T-helper 2 cell treated with Interferon-gamma antibody and Interleukin-4, amounts not matched to agents 5 μg/mL and 100 μg/mL, for 36 hours (primary cell): ENCODE results near the gene NFILZ.
A peak's percentile ranks its signal among the peaks of the same experiment; 100 is the strongest.

Experiments
- DNase-seq: peaks from one replicate; pipeline ENCODE4 v3.0.0; 2021; ENCODE audit warnings: low spot score
- H3K27ac Mint-ChIP-seq: one replicate; pipeline ENCODE4 v1.8.0; 2021; ENCODE audit warnings: mild to moderate bottlenecking, mixed read lengths
- H3K27me3 Mint-ChIP-seq: one replicate; pipeline ENCODE4 v1.8.0; 2021; ENCODE audit warnings: low read depth, mixed read lengths
- H3K36me3 Mint-ChIP-seq: one replicate; pipeline ENCODE4 v1.8.0; 2021; ENCODE audit warnings: low read depth, mixed read lengths
- H3K4me1 Mint-ChIP-seq: one replicate; pipeline ENCODE4 v1.8.0; 2021; ENCODE audit warnings: low read depth, mixed read lengths
- H3K4me3 Mint-ChIP-seq: one replicate; pipeline ENCODE4 v1.8.0; 2022; ENCODE audit warnings: mild to moderate bottlenecking, moderate library complexity, mixed read lengths
- H3K9me3 Mint-ChIP-seq: one replicate; pipeline ENCODE4 v1.8.0; 2021; ENCODE audit warnings: mixed read lengths

The NFILZ gene

GRCh38 chr19:8605514-8605913 is 24.9 kb upstream of the NFILZ start:
- Mint-ChIP-seq H3K27me3 (peaks cover 16% of the 10 kb centered on the region), H3K36me3 (peaks cover 1% of the 10 kb centered on the region), H3K27ac (no peak overlapping the region), H3K9me3 (peaks cover 3% of the 10 kb centered on the region), H3K4me1 (peaks cover 9% of the 10 kb centered on the region), H3K4me3 (no peak overlapping the region)
- DNase-seq, result no peak

GRCh38 chr19:8607386-8607785 is 23.0 kb upstream of the NFILZ start:
- peaks cover 3% of the 10 kb centered on the region for H3K9me3 Mint-ChIP-seq
- no peak for DNase-seq
- H3K27me3 Mint-ChIP-seq, result peaks cover 20% of the 10 kb centered on the region
- peaks cover 9% of the 10 kb centered on the region for H3K4me1 Mint-ChIP-seq
- peaks cover 1% of the 10 kb centered on the region for H3K36me3 Mint-ChIP-seq
- H3K4me3 Mint-ChIP-seq, result no peak overlapping the region
- H3K27ac Mint-ChIP-seq, result no peak overlapping the region

- H3K4me1 Mint-ChIP-seq, result peaks cover 9% of the 10 kb centered on the region
- H3K27me3 Mint-ChIP-seq, result peaks cover 20% of the 10 kb centered on the region
- peak overlapping the region; percentile 28 for H3K4me3 Mint-ChIP-seq
- H3K27ac Mint-ChIP-seq, result no peak overlapping the region
- H3K36me3 Mint-ChIP-seq, result peaks cover 1% of the 10 kb centered on the region
- H3K9me3 Mint-ChIP-seq, result peaks cover 3% of the 10 kb centered on the region
- DNase-seq, result no peak
These were observed 21.5 kb upstream of the NFILZ start for GRCh38 chr19:8608941-8609278.

- H3K9me3 Mint-ChIP-seq, result peaks cover 3% of the 10 kb centered on the region
- no peak overlapping the region for H3K27ac Mint-ChIP-seq
- H3K27me3 Mint-ChIP-seq, result peaks cover 20% of the 10 kb centered on the region
- no peak for DNase-seq
- H3K4me1 Mint-ChIP-seq, result peaks cover 9% of the 10 kb centered on the region
- H3K36me3 Mint-ChIP-seq, result peaks cover 1% of the 10 kb centered on the region
- peak overlapping the region; percentile 83 for H3K4me3 Mint-ChIP-seq
These were observed 21.0 kb upstream of the NFILZ start for GRCh38 chr19:8609279-8610040.

GRCh38 chr19:8610041-8610935 is 20.1 kb upstream of the NFILZ start, which contains the start of gene ADAMTS10:
Gene ADAMTS10 (minus strand): TSS chr19:8610715. CDS start chr19:8605710, 5,005 bp downstream.
- no peaks in the 10 kb centered on the region for H3K9me3 Mint-ChIP-seq
- H3K4me3 Mint-ChIP-seq, result peak within 1 kb of the TSS; percentile 83
- peaks cover 9% of the 10 kb centered on the region for H3K4me1 Mint-ChIP-seq
- peaks cover 1% of the 10 kb centered on the region for H3K36me3 Mint-ChIP-seq
- peak; percentile 7 for DNase-seq
- H3K27ac Mint-ChIP-seq, result peak within 1 kb of the TSS; percentile 3
- H3K27me3 Mint-ChIP-seq, result peaks cover 20% of the 10 kb centered on the region

- Mint-ChIP-seq H3K4me1 (peaks cover 11% of the 10 kb centered on the region), H3K27ac (no peak overlapping the region), H3K4me3 (no peak overlapping the region), H3K36me3 (peaks cover 1% of the 10 kb centered on the region), H3K9me3 (no peaks in the 10 kb centered on the region), H3K27me3 (peaks cover 20% of the 10 kb centered on the region)
- DNase-seq, result no peak
These were observed 19.5 kb upstream of the NFILZ start for GRCh38 chr19:8610936-8611300.

GRCh38 chr19:8611391-8611876 is 19.0 kb upstream of the NFILZ start:
- H3K9me3 Mint-ChIP-seq, result no peaks in the 10 kb centered on the region
- peak overlapping the region; percentile 45 for H3K4me3 Mint-ChIP-seq
- no peak overlapping the region for H3K27ac Mint-ChIP-seq
- peaks cover 20% of the 10 kb centered on the region for H3K27me3 Mint-ChIP-seq
- H3K36me3 Mint-ChIP-seq, result peaks cover 1% of the 10 kb centered on the region
- H3K4me1 Mint-ChIP-seq, result peaks cover 11% of the 10 kb centered on the region
- no peak for DNase-seq

GRCh38 chr19:8611877-8612806 is 18.3 kb upstream of the NFILZ start:
- peak overlapping the region; percentile 7 for H3K4me3 Mint-ChIP-seq

GRCh38 chr19:8612807-8613171 is 17.6 kb upstream of the NFILZ start:
- Mint-ChIP-seq H3K4me3 (no peak overlapping the region), H3K27ac (no peak overlapping the region)

More at GRCh38 chr19:8611877-8612806, 18.3 kb upstream of the NFILZ start:
- H3K27ac Mint-ChIP-seq, result no peak overlapping the region
- H3K36me3 Mint-ChIP-seq, result peaks cover 1% of the 10 kb centered on the region
- no peaks in the 10 kb centered on the region for H3K9me3 Mint-ChIP-seq
- H3K27me3 Mint-ChIP-seq, result peaks cover 20% of the 10 kb centered on the region
- DNase-seq, result no peak
- H3K4me1 Mint-ChIP-seq, result peaks cover 11% of the 10 kb centered on the region

GRCh38 chr19:8614455-8614854 is 16.0 kb upstream of the NFILZ start:
- no peak overlapping the region for H3K27ac Mint-ChIP-seq
- H3K4me3 Mint-ChIP-seq, result no peak overlapping the region
- peaks cover 12% of the 10 kb centered on the region for H3K27me3 Mint-ChIP-seq
- H3K36me3 Mint-ChIP-seq, result peaks cover 1% of the 10 kb centered on the region
- no peaks in the 10 kb centered on the region for H3K9me3 Mint-ChIP-seq
- peaks cover 9% of the 10 kb centered on the region for H3K4me1 Mint-ChIP-seq
- DNase-seq, result no peak

More at GRCh38 chr19:8612807-8613171, 17.6 kb upstream of the NFILZ start:
- H3K36me3 Mint-ChIP-seq, result peaks cover 1% of the 10 kb centered on the region
- H3K27me3 Mint-ChIP-seq, result peaks cover 20% of the 10 kb centered on the region
- no peaks in the 10 kb centered on the region for H3K9me3 Mint-ChIP-seq
- peaks cover 11% of the 10 kb centered on the region for H3K4me1 Mint-ChIP-seq
- DNase-seq, result no peak

- Mint-ChIP-seq H3K27ac (no peak overlapping the region), H3K27me3 (peaks cover 8% of the 10 kb centered on the region), H3K36me3 (peaks cover under 1% of the 10 kb centered on the region), H3K9me3 (no peaks in the 10 kb centered on the region), H3K4me3 (no peak overlapping the region), H3K4me1 (peaks cover 5% of the 10 kb centered on the region)
- DNase-seq, result no peak
These were observed 15.4 kb upstream of the NFILZ start for GRCh38 chr19:8615024-8615423.

GRCh38 chr19:8615813-8616596 is 14.4 kb upstream of the NFILZ start:
- Mint-ChIP-seq H3K4me3 (no peak overlapping the region), H3K36me3 (no peaks in the 10 kb centered on the region), H3K9me3 (no peaks in the 10 kb centered on the region), H3K27ac (no peak overlapping the region), H3K27me3 (peaks cover 4% of the 10 kb centered on the region), H3K4me1 (peaks cover 2% of the 10 kb centered on the region)
- DNase-seq, result peak; percentile 18

- no peak for DNase-seq
- no peak overlapping the region for H3K4me3 Mint-ChIP-seq
- H3K9me3 Mint-ChIP-seq, result no peaks in the 10 kb centered on the region
- H3K4me1 Mint-ChIP-seq, result peaks cover 2% of the 10 kb centered on the region
- H3K27ac Mint-ChIP-seq, result no peak overlapping the region
- H3K27me3 Mint-ChIP-seq, result no peaks in the 10 kb centered on the region
- no peaks in the 10 kb centered on the region for H3K36me3 Mint-ChIP-seq
These were observed 13.6 kb upstream of the NFILZ start for GRCh38 chr19:8616861-8617260.
